Measurements from ENCODE around the gene IFITM2. TPM values are rescaled to one million over a fixed set of nuclear protein-coding genes. Genes with fewer than 3 reads are reported as not detected.

The IFITM2 gene
- total RNA-seq, 2 donors from 2014 or later = 96.6 to 149 TPM

DNA sequence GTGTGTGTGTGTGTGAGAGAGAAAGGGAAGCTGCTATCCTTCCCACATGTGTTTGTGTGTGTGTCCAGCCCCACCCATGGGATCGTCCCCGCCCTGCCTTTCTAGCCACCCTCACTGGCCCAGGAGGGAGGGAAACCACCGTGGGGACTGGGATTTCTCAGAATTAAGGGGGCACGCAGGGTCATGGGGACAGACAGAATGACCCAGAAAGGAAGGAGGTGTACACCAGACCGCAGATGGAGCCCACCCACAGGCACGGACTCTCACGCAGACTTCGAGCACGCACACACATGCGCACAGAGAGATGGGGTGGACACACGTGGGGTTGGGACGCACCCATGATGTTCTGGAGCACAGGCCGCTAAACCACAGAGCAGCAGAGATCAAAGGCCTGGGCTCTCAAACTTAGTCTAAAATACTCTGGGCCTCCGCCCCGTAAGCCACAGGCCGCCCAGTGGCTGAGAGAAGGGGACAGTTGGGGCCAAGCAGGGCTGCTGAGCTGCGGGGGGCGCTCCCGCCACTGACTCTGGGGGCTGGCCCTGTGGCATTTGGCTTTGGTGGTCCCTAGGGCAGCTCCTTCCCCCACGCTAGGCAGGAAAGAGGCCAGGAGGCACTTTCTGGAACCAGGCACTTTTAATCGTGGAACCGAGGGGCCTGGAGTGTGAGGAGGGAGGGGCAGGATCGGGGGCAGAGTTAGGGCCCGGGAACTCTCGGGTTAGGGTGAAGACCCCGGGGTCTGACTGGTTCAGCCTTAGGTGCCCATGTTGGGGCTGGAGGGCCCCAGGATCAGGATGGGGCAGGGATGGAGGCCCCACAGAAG, 9.8 kb upstream of the IFITM2 start:
- 52% methylated on average over 26 of the region's 26 CpGs for WGBS
- no peaks in the 10 kb centered on the region for H3K4me1 ChIP-seq (replicated peaks)
- no peaks in the 10 kb centered on the region for H3K9me3 ChIP-seq
- TF ChIP-seq, protein P1, sequence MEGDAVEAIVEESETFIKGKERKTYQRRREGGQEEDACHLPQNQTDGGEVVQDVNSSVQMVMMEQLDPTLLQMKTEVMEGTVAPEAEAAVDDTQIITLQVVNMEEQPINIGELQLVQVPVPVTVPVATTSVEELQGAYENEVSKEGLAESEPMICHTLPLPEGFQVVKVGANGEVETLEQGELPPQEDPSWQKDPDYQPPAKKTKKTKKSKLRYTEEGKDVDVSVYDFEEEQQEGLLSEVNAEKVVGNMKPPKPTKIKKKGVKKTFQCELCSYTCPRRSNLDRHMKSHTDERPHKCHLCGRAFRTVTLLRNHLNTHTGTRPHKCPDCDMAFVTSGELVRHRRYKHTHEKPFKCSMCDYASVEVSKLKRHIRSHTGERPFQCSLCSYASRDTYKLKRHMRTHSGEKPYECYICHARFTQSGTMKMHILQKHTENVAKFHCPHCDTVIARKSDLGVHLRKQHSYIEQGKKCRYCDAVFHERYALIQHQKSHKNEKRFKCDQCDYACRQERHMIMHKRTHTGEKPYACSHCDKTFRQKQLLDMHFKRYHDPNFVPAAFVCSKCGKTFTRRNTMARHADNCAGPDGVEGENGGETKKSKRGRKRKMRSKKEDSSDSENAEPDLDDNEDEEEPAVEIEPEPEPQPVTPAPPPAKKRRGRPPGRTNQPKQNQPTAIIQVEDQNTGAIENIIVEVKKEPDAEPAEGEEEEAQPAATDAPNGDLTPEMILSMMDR (IDR thresholded peaks at IDR 0.05) = no peak
- TF ChIP-seq POLR2A (IDR thresholded peaks at IDR 0.05) = no peak
- TF ChIP-seq POLR2AphosphoS5 (IDR thresholded peaks at IDR 0.05) = no peak
- H3K4me3 ChIP-seq = no peak overlapping the region
- no peak overlapping the region for H3K27ac ChIP-seq
- no peak for DNase-seq (ENCODE audit: low spot score)
- intact Hi-C loops (cut with DNase I) = no loop called here
- no peaks in the 10 kb centered on the region for H3K36me3 ChIP-seq
- H3K27me3 ChIP-seq (replicated peaks; ENCODE audit: insufficient read depth) = peaks cover 12% of the 10 kb centered on the region

DNA sequence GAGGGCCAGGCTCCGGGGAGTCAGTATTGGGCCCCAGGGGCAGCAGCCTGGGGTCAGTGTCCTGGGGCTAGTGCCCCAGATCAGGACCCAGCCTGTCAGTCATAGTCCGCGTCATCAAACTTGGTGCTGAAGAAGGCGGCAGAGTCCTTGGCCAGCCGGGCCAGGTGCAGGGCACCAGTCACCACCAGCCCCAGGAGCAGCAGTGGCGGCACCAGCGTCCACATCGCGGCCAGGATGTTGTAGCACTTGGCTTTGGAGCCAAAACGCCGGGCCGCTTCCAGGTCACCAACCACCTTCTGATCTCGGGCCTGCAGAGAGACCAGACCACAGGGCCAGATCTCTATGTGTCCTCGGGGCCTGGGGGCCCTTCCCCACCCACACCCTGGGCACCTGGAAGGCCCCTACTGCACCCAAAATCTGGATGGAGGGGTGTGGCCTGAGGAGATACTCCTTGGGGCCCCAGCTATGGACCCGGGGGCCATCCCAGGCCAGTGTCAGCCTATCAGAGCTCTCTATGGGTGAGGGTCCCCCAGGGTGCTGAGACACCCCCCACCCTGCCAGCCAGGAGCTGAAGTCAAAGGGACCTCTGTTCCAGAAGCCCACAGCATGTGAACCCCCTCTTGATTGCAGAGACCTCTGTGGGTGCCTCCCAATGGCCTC, 9.1 kb upstream of the IFITM2 start:
- Histone ChIP-seq H3K27ac (no peak overlapping the region), H3K27me3 (replicated peaks; ENCODE audit: insufficient read depth) (peaks cover 12% of the 10 kb centered on the region)
- 71% methylated on average over 12 of the region's 15 CpGs for WGBS

DNA sequence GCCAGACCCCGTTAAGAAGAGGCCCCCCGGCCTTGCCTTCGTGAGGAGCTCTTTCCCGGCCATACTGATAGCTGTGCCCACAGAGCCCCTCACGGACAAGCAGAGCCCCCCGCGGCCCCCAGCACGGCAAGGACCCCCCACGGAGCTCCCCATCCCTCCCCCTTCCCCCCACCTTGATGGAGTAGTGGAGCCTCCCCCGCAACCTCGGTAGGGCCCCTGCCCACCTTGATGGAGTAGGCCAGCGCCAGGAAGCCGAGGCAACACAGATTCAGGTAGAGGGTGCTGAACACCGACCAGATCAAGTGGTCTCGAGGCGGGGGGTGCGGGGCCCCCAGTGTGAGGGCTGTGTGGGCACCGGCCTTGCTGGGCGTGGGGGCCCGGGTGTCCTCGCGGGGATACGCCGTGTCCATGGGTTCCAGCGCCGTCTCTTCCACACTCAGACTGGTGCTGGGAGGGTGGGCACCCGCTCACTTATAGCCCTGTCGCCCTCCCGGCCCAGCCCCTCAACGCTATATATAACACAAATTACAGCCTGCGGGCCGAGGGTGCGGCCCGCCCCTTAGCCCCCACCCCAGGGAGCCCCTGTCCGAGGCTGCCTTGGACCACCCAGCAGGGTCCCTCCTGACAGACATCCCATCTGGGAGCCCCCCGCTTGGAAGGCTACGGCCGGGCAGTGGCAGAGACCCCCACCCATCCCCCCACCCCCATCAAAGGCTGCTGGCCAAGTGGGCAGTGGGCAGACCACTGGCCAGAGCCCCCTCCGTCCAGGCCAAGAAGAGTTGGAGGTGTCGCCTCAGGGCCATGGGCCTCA, 8.3 kb upstream of the IFITM2 start, which contains the start of gene IFITM5:
Gene IFITM5, minus strand, starts transcription at position 446 of the 811 bp plus-strand sequence. Its CDS starts 36 bp downstream, at position 410.
- TF ChIP-seq POLR2A (IDR thresholded peaks at IDR 0.05) = no peak
- TF ChIP-seq, protein P1 (IDR thresholded peaks at IDR 0.05) = no peak
- no peak for TF ChIP-seq POLR2AphosphoS5 (IDR thresholded peaks at IDR 0.05)
- no peak within 1 kb of the TSS for H3K4me3 ChIP-seq
- peaks cover 12% of the 10 kb centered on the region for H3K27me3 ChIP-seq (replicated peaks; ENCODE audit: insufficient read depth)
- H3K27ac ChIP-seq = no peak within 1 kb of the TSS
- WGBS = 62% methylated on average over 36 of the region's 40 CpGs
- no peaks in the 10 kb centered on the region for H3K9me3 ChIP-seq
- H3K4me1 ChIP-seq (replicated peaks) = no peaks in the 10 kb centered on the region
- no peaks in the 10 kb centered on the region for H3K36me3 ChIP-seq
- no peak for DNase-seq (ENCODE audit: low spot score)
- intact Hi-C loops (cut with DNase I) = no loop called here

More for the DNA sequence above, 9.1 kb upstream of the IFITM2 start:
- intact Hi-C loops (cut with DNase I) = no loop called here
- Histone ChIP-seq H3K4me3 (no peak overlapping the region), H3K36me3 (no peaks in the 10 kb centered on the region), H3K4me1 (replicated peaks) (no peaks in the 10 kb centered on the region), H3K9me3 (no peaks in the 10 kb centered on the region)
- no peak for DNase-seq (ENCODE audit: low spot score)
- no peak for TF ChIP-seq POLR2A (IDR thresholded peaks at IDR 0.05)
- TF ChIP-seq POLR2AphosphoS5 (IDR thresholded peaks at IDR 0.05) = no peak
- TF ChIP-seq, protein P1 (IDR thresholded peaks at IDR 0.05) = no peak

DNA sequence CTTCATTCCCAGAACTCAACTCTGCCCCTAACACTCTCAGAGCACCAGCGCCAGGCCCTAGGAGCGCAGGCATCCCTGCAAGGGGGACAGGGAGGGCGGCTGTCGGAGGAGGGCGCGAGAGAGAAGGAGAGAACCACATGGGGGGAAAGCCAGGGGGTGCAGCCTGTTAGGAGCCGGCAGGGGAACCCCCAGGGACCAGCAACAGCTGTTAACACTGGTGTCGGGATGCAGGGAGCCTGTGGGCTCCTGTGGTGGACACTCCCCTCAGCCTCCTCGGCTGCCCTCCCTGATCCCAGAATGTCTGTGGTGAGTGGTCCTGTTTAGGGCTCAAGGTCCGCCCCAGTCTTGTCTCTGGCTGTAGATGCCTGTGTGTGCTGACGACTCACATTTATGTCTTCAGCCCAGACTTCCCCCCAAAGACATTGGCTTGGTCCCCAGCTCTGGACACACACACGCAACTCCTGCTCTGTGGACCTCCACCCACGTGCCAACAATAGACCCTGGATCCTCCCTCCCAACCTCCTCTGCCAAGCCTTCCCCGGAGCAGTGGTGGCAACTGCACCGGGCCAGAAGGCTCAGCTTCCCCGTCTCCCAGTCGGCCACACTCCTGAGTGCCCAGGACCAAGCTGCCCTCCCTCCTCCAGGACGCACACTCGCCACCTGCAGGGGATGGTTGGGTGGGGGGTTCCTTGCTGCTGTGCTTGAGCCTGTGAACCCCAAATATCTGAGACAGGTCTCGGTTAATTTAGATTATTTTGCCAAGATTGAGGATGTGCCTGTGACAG, 7.5 kb upstream of the IFITM2 start:
- WGBS = 19% methylated on average over 20 of the region's 20 CpGs
- H3K36me3 ChIP-seq = no peaks in the 10 kb centered on the region
- H3K27me3 ChIP-seq (replicated peaks; ENCODE audit: insufficient read depth) = peaks cover 12% of the 10 kb centered on the region
- H3K27ac ChIP-seq = no peak overlapping the region
- TF ChIP-seq POLR2A (IDR thresholded peaks at IDR 0.05) = no peak
- no peak for TF ChIP-seq POLR2AphosphoS5 (IDR thresholded peaks at IDR 0.05)
- TF ChIP-seq, protein P1 (IDR thresholded peaks at IDR 0.05) = no peak
- no peaks in the 10 kb centered on the region for H3K4me1 ChIP-seq (replicated peaks)
- intact Hi-C loops (cut with DNase I) = no loop called here
- H3K4me3 ChIP-seq = no peak overlapping the region
- H3K9me3 ChIP-seq = no peaks in the 10 kb centered on the region
- DNase-seq (ENCODE audit: low spot score) = no peak
